ENCODE measurements around the gene ACTG2. TPM values are rescaled to one million over a fixed set of nuclear protein-coding genes. Genes with fewer than 3 reads are reported as not detected.

The ACTG2 gene
- total RNA-seq, 1 experiment from 2014 or later, result 1.5 TPM

GRCh38 chr2:73961274-73961673 is 68.5 kb downstream of the ACTG2 start:
- Histone ChIP-seq H2AFZ (ENCODE audit: low read length) (no peak overlapping the region), H3K27ac (ENCODE audit: insufficient read length, low read depth, low read length) (no peak overlapping the region), H3K56ac (ENCODE audit: insufficient read length, low read depth, low read length) (no peak overlapping the region), H2BK12ac (ENCODE audit: insufficient read length, low read depth, low read length) (no peak overlapping the region), H2BK15ac (ENCODE audit: low read depth, low read length) (no peak overlapping the region), H4K91ac (ENCODE audit: insufficient read length, low read depth, low read length) (no peak overlapping the region), H3T11ph (ENCODE audit: low read length) (no peak overlapping the region), H2BK20ac (ENCODE audit: low read depth, low read length, poor library complexity, severe bottlenecking) (no peak overlapping the region), H2BK120ac (ENCODE audit: low read depth, low read length, poor library complexity, severe bottlenecking) (no peak overlapping the region), H3K79me2 (ENCODE audit: insufficient read depth, low read length) (no peaks in the 10 kb centered on the region), H2BK5ac (ENCODE audit: insufficient read length, low read length) (no peak overlapping the region), H3K23me2 (ENCODE audit: insufficient read length, low read depth, low read length, poor library complexity, severe bottlenecking) (no peaks in the 10 kb centered on the region), H4K5ac (ENCODE audit: insufficient read length, low read depth, low read length) (no peak overlapping the region), H3K14ac (ENCODE audit: insufficient read depth, low read length) (no peak overlapping the region), H2AK5ac (ENCODE audit: insufficient read length, low read length) (no peak overlapping the region), H3K27me3 (ENCODE audit: insufficient read depth, low read length) (no peaks in the 10 kb centered on the region), H3K4me1 (ENCODE audit: insufficient read depth, low read length) (no peaks in the 10 kb centered on the region), H3K23ac (ENCODE audit: insufficient read length, low read depth, low read length) (no peak overlapping the region), H4K20me1 (ENCODE audit: control insufficient read depth, insufficient read depth, insufficient read length) (no peaks in the 10 kb centered on the region), H3K18ac (ENCODE audit: insufficient read length, low read depth, low read length) (no peak overlapping the region), H4K8ac (replicated peaks; ENCODE audit: insufficient read length, low read depth, low read length) (no peak overlapping the region), H3K9me3 (ENCODE audit: control insufficient read depth, low read depth, low read length) (no peaks in the 10 kb centered on the region), H3K4ac (ENCODE audit: low read depth, low read length) (no peak overlapping the region), H3K4me2 (ENCODE audit: insufficient read depth, insufficient read length, low read length) (no peak overlapping the region), H3K9ac (ENCODE audit: extremely low read depth, insufficient read length, low read length) (no peak overlapping the region), H3K79me1 (ENCODE audit: insufficient read depth, low read depth, low read length, poor library complexity, severe bottlenecking) (no peaks in the 10 kb centered on the region)
- H3K27me3 Mint-ChIP-seq (ENCODE audit: low read depth), result peaks cover 11% of the 10 kb centered on the region; the same call in 1 of the 2 replicates
- no peak overlapping the region for H3K27ac Mint-ChIP-seq
- TF ChIP-seq CTCF (conservative IDR thresholded peaks at IDR 0.05), result no peak
- no peaks in the 10 kb centered on the region for H3K4me1 Mint-ChIP-seq
- H3K4me3 Mint-ChIP-seq, result no peak overlapping the region
- WGBS (ENCODE audit: extremely low coverage, insufficient read length, low lambda C conversion rate), result no CpG with 5 or more reads among the region's 4 CpGs
- no peaks in the 10 kb centered on the region for H3K9me3 Mint-ChIP-seq
- no peak for DNase-seq
- peaks cover 17 to 32% (median 31%) of the 10 kb centered on the region in 3 experiments; a peak in 6 of 7 replicates for H3K36me3 Mint-ChIP-seq (ENCODE audit: insufficient read depth in 1 of 3, low read depth in 3 of 3)

Measured in H9 (cell line).